K562 (cell line): Measurements from ENCODE around the gene BRD4. TPM values are rescaled to one million over a fixed set of nuclear protein-coding genes. Genes with fewer than 3 reads are reported as not detected.

ENCODE experiments used
- ATAC-seq: fragments of 200-7000 bp; cut with Tn5 transposase; 3 replicates; pipeline ENCODE4 v1.9.1; 2020; ENCODE audit warnings: moderate library complexity
- BruUV-seq: library from RNA; stranded (reverse); fragments of 400-500 nt; replicated peaks from 2 replicates; lab custom pipeline; 2021; lab: Mats Ljungman, UMichigan
- CTCF ChIA-PET: fragments of 300-600 bp; formaldehyde crosslinking; extraction: SDS; loops from one replicate; lab custom pipeline; 2021; ENCODE audit warnings: low intra/inter-chr PET ratio; lab: Yijun Ruan, JAX
- POLR2A ChIA-PET: fragments of 300-600, 350-650 bp; sonication (Branson Sonifier 250); formaldehyde crosslinking; extraction: SDS; loops from one replicate; lab custom pipeline; 2021; ENCODE audit warnings: antibody characterized with exemption, inconsistent platforms; lab: Yijun Ruan, JAX
- DNase-seq, 4 experiments: peaks; one replicate each; pipeline versions ENCODE4 v3.0.0 to v3.0.0-alpha.2; 2011 to 2018; ENCODE audit warnings: low spot score in 3 of 4, mixed read lengths in 3 of 4; ENCODE audit errors: extremely low read depth in 1 of 4
- FAIRE-seq: peaks from 2 replicates; lab custom pipeline; 2011; peaks lifted over from hg19 to GRCh38; lab: Jason Lieb, UNC
- H2AFZ ChIP-seq: 2 replicates; pipeline ENCODE4 v1.6.0; 2011; ENCODE audit warnings: low read depth, low read length, control low read depth, inconsistent platforms
- H3K27ac ChIP-seq: fragments of 200-600 bp; 3 replicates; pipeline ENCODE4 v1.8.0; 2011; ENCODE audit warnings: low read depth, mild to moderate bottlenecking, control low read depth, inconsistent platforms, low read length, moderate library complexity, mixed read lengths; ENCODE audit errors: extremely low read depth
- H3K27me3 ChIP-seq, 2 experiments: fragments of 300-600 bp in 1 of 2; 2 replicates in 1 of 2; 3 replicates in 1 of 2; pipeline versions ENCODE4 v1.6.0 to v1.8.0; 2011; ENCODE audit warnings: inconsistent platforms in 2 of 2, low read length in 2 of 2, mild to moderate bottlenecking in 1 of 2, mixed read lengths in 1 of 2, moderate library complexity in 1 of 2; ENCODE audit not compliant: control insufficient read depth in 2 of 2, insufficient read depth in 2 of 2
- H3K36me3 ChIP-seq: fragments of 300-600 bp; 3 replicates; pipeline ENCODE4 v1.8.0; 2011; ENCODE audit warnings: mild to moderate bottlenecking, low read length, inconsistent platforms; ENCODE audit not compliant: control insufficient read depth, insufficient read depth
- H3K4me1 ChIP-seq, 2 experiments: fragments of 200-600 bp in 1 of 2; replicated peaks in 1 of 2; 2 replicates in 1 of 2; 3 replicates in 1 of 2; pipeline versions ENCODE4 v1.5.1 to v1.8.0; 2011; ENCODE audit warnings: inconsistent platforms in 2 of 2, low read length in 2 of 2, mild to moderate bottlenecking in 1 of 2, mixed read lengths in 1 of 2, moderate library complexity in 1 of 2; ENCODE audit not compliant: control insufficient read depth in 2 of 2, insufficient read depth in 2 of 2
- H3K4me2 ChIP-seq: 2 replicates; pipeline ENCODE4 v1.6.1; 2011; ENCODE audit warnings: low read length, control low read depth, inconsistent platforms, mixed read lengths; ENCODE audit not compliant: insufficient read depth
- H3K4me3 ChIP-seq: fragments of 200-600 bp; sonication (generic), shearing (Covaris generic); 2 replicates; pipeline ENCODE4 v1.5.1; 2016; ENCODE audit warnings: control low read depth, inconsistent platforms
- H3K79me2 ChIP-seq: fragments of 200-600 bp; 3 replicates; pipeline ENCODE4 v1.8.0; 2011; ENCODE audit warnings: low read length, inconsistent platforms; ENCODE audit not compliant: control insufficient read depth, insufficient read depth
- H3K9ac ChIP-seq, 2 experiments: 2 replicates each; pipeline versions ENCODE4 v1.6.0 to v1.6.1; 2011; ENCODE audit warnings: low read depth in 2 of 2, low read length in 2 of 2, control low read depth in 1 of 2, inconsistent platforms in 1 of 2, mild to moderate bottlenecking in 1 of 2, mixed read lengths in 1 of 2; ENCODE audit not compliant: insufficient read depth in 1 of 2
- H3K9me1 ChIP-seq: one replicate; pipeline ENCODE4 v1.6.0; 2011; ENCODE audit warnings: inconsistent platforms, mild to moderate bottlenecking, low read length, moderate library complexity; ENCODE audit not compliant: control insufficient read depth, insufficient read depth
- H3K9me3 ChIP-seq: replicated peaks from 2 replicates; pipeline ENCODE4 v1.5.1; 2011; ENCODE audit warnings: low read depth, low read length, inconsistent platforms; ENCODE audit not compliant: control insufficient read depth, insufficient read depth
- H4K20me1 ChIP-seq: replicated peaks from 2 replicates; pipeline ENCODE4 v1.6.1; 2011; ENCODE audit warnings: low read length, inconsistent platforms, mixed read lengths; ENCODE audit not compliant: control insufficient read depth, insufficient read depth
- ARID2 ChIP-seq: fragments of 450-650 bp; IDR thresholded peaks from 2 replicates; pipeline ENCODE4 v1.6.1; 2017; ENCODE audit warnings: antibody characterized with exemption, mild to moderate bottlenecking
- BMI1 ChIP-seq: fragments of 150-350 bp; IDR thresholded peaks from 2 replicates; pipeline ENCODE4 v1.6.1; 2014; ENCODE audit warnings: low read length
- COPS2 ChIP-seq: fragments of 450-650 bp; conservative IDR thresholded peaks from 2 replicates; pipeline ENCODE4 v1.6.1; 2016; ENCODE audit warnings: mild to moderate bottlenecking, moderate library complexity
- FIP1L1 ChIP-seq: fragments of 200-400 bp; formaldehyde crosslinking; IDR thresholded peaks from 2 replicates; pipeline ENCODE4 v1.6.1; 2018; ENCODE audit warnings: mild to moderate bottlenecking, low read depth, low read length; ENCODE audit not compliant: poor library complexity, severe bottlenecking
- FUS ChIP-seq: fragments of 200-400 bp; formaldehyde crosslinking; optimal IDR thresholded peaks from 2 replicates; pipeline ENCODE3; 2017; ENCODE audit warnings: low read depth, low read length
- HNRNPL ChIP-seq: fragments of 200-400 bp; formaldehyde crosslinking; IDR thresholded peaks from 2 replicates; pipeline ENCODE4 v1.6.1; 2017; ENCODE audit warnings: low read depth, mild to moderate bottlenecking, low read length
- ZNF318 ChIP-seq, 2 experiments: fragments of 450-650 bp; IDR thresholded peaks; 2 replicates each; pipeline ENCODE4 v1.6.1; 2016; ENCODE audit warnings: mild to moderate bottlenecking in 2 of 2, borderline replicate concordance in 1 of 2, low read depth in 1 of 2, moderate library complexity in 1 of 2
- WGBS: fragments of 100-300 bp; shearing (Covaris generic); methylation state at CpG from one replicate; pipeline ENCODE4 v1.1.6; 2016; ENCODE audit warnings: low coverage, mixed read lengths; ENCODE audit not compliant: insufficient coverage; ENCODE audit errors: missing lambda C conversion rate; 5-methylcytosine and 5-hydroxymethylcytosine counted together
- in situ Hi-C: fragments of 300-500 bp; cut with MboI; formaldehyde crosslinking; loops from 4 replicates; pipeline ENCODE4 v1.15.0; 2018; ENCODE audit warnings: inconsistent platforms, mixed read lengths
- intact Hi-C: fragments of 100-400 bp; cut with micrococcal nuclease; formaldehyde crosslinking; loops from 2 replicates; pipeline ENCODE4 v1.14.2; 2022
- polyA plus RNA-seq, 8 experiments: library from polyadenylated mRNA; depleted of rRNA in 4 of 8; stranded (reverse) in 5 of 8; unstranded in 3 of 8; fragments of >200 nt; fragmentation: Nextera tagmentation in 2 of 8; fragmentation: Illumina TruSeq in 1 of 8; extraction: Ambion mirVana in 2 of 8; extraction: Trizol in 1 of 8; gene quantifications; 2 replicates each; pipeline versions ENCODE4 v1.2.1 to v1.2.3, GENCODE V29; 2011 to 2014; ENCODE audit warnings: inconsistent platforms in 1 of 8, missing spikeins in 1 of 8
- total RNA-seq, 7 experiments: library from RNA; depleted of rRNA in 6 of 7; stranded (reverse); fragments of >200 nt in 6 of 7; fragmentation: Illumina TruSeq in 2 of 7; extraction: Trizol in 2 of 7; gene quantifications; 2 replicates each; pipeline versions ENCODE4 v1.2.1 to v1.2.3, GENCODE V29; 2011 to 2021; ENCODE audit warnings: low replicate concordance in 1 of 7
- TF ChIP-seq, protein P1 (sequence below): sonication (generic); formaldehyde crosslinking; IDR thresholded peaks from 2 replicates; pipeline ENCODE4 v1.4.0; 2020; ENCODE audit warnings: mild to moderate bottlenecking, missing genetic modification reagents

Gene BRD4
- total and polyA plus RNA-seq, 9 of the 15 experiments (the other 6 are each of a cell fraction or from before 2014, with no cell fraction given) = 1.8 to 105 (median 15.6) TPM

GRCh38 chr19:15191982-15192381 lies 140.4 kb downstream of the BRD4 start:
- H3K36me3 ChIP-seq = no peaks in the 10 kb centered on the region
- intact Hi-C loops (no loop called here), in situ Hi-C loops (no loop called here)
- H3K79me2 ChIP-seq = no peaks in the 10 kb centered on the region
- no peak overlapping the region for H3K4me2 ChIP-seq
- no peaks in the 10 kb centered on the region; the same call in 1 of the 2 replicates for H4K20me1 ChIP-seq
- H2AFZ ChIP-seq = no peak overlapping the region
- TF ChIP-seq BMI1 = no peak
- no peak for TF ChIP-seq FIP1L1
- no peak for TF ChIP-seq FUS
- no peak for TF ChIP-seq COPS2
- TF ChIP-seq, protein P1, sequence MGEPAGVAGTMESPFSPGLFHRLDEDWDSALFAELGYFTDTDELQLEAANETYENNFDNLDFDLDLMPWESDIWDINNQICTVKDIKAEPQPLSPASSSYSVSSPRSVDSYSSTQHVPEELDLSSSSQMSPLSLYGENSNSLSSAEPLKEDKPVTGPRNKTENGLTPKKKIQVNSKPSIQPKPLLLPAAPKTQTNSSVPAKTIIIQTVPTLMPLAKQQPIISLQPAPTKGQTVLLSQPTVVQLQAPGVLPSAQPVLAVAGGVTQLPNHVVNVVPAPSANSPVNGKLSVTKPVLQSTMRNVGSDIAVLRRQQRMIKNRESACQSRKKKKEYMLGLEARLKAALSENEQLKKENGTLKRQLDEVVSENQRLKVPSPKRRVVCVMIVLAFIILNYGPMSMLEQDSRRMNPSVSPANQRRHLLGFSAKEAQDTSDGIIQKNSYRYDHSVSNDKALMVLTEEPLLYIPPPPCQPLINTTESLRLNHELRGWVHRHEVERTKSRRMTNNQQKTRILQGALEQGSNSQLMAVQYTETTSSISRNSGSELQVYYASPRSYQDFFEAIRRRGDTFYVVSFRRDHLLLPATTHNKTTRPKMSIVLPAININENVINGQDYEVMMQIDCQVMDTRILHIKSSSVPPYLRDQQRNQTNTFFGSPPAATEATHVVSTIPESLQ (CRISPR knock-in tag) = no peak
- no peak for TF ChIP-seq HNRNPL
- TF ChIP-seq ZNF318 (IDR thresholded peaks at IDR 0.05; ENCODE audit: borderline replicate concordance in 1 of 2, low read depth in 1 of 2) = no peak
- TF ChIP-seq ARID2 = no peak
- FAIRE-seq (no peak), ATAC-seq (no peak), DNase-seq (no peak)
- no peak overlapping the region for H3K4me3 ChIP-seq
- H3K27me3 ChIP-seq = peaks cover 11 to 53% of the 10 kb centered on the region in 2 experiments; a peak in 4 of 5 replicates
- peak overlapping the region in 1 of 2 experiments; percentile 45; a peak in 1 of 4 replicates for H3K9ac ChIP-seq
- ChIA-PET POLR2A (no interaction called here), CTCF (no interaction called here)
- peaks cover 0 to 36% of the 10 kb centered on the region in 2 experiments; a peak in 2 of 5 replicates for H3K4me1 ChIP-seq
- no TSS peak for BruUV-seq
- no peak overlapping the region for H3K27ac ChIP-seq
- no peaks in the 10 kb centered on the region for H3K9me1 ChIP-seq
- WGBS = 6% methylated on average over 17 of the region's 18 CpGs
- no peaks in the 10 kb centered on the region for H3K9me3 ChIP-seq
